Medulla oblongata (tissue), 1 donor: ENCODE measurements around the gene KLHL3.

ENCODE experiments used
- DNase-seq: peaks from one replicate; pipeline ENCODE4 v3.0.0-alpha.2; 2015; ENCODE audit errors: extremely low spot score

The KLHL3 gene

DNA sequence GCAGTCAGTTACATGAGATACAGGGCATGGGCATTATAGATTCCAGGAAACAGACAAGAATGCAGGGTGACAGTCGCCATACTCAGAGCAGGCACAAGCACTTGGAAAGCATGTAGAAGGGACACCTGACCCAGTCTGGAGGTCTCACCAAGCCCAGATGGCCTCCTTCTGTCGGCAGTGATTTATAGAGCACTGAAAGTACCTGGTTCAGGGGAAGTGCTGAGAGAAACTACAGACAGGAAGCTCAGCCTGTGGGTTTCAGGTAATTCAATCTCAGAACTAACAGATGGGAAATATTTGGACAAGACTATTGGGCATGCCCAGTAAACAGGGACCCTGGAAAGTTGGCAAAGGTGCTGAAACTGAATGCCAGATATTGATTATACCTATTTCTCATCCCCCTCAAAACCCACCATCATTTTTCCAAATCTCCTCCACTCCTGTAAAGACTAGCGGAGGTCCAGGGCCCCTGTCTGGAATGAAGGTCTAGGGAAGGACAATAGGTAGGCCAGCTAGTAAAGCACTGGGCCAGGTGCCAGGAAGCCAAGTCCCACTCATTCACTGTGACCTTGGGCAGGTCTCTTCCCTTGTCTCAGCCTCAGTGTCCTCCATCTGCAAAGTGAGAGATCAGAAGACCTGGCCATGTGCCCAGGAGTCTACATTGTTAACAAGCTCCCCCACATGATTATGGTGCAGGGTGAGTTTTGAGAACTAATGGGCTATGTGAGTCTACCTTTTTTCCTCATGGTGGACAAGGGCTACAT is 26.9 kb downstream of the KLHL3 start:
- DNase-seq: no peak

DNA sequence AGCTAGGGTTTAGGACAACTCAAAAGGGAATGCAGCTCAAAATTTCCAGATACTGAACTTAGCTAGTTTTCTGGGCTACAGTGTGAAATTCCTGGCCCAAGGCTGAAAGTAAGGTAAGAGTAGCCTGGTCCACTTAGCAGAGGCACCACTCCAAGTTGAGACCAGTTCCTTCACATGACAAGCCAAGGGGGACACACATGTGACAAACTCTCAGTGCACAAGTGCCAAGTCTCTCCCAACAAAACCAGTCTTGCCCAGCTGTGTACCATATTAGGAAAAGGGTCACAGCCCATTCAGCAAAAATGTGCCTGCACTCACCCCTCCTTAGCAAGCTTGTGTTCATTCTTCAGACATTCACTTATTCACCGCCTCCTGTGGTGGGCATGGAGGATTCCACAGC is 27.8 kb downstream of the KLHL3 start:
- no peak for DNase-seq

DNA sequence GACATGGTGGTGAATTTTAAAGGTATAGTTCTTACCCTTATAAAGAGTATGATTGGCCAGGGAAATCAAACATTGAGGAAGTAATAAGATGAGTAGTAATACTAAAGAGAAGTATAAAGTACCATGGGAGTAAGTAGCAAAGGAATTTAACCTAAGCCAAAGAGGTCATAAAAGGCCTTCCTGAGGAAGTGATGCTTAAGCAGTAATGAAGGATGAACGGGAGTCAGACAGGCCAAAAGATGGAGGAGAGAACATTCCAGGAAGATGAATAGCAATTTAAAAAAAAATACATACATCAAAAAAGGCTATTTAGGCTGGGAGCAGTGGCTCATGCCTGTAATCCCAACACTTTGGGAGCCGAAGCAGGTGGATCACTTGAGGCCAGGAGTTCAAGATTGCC is 29.0 kb downstream of the KLHL3 start:
- DNase-seq: no peak

DNA sequence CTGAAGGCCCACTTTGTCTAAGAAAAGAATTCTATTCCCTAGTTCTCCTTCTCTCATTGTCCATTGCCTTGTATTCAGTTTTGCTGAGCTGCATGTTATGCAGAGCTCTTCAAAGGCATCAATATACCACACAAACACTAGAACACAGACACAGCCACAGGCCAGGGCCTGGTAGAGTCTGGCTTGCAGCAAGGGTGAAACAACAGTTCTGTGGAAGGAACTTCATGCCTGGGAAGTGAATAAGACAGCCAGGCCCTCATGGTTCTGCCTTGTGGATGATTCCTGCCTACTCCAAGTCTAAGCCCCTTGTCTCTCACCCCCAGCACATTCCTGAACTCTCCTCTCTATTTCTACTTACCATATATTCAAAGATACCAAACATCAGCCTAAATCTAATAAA is 30.8 kb downstream of the KLHL3 start:
- no peak for DNase-seq

DNA sequence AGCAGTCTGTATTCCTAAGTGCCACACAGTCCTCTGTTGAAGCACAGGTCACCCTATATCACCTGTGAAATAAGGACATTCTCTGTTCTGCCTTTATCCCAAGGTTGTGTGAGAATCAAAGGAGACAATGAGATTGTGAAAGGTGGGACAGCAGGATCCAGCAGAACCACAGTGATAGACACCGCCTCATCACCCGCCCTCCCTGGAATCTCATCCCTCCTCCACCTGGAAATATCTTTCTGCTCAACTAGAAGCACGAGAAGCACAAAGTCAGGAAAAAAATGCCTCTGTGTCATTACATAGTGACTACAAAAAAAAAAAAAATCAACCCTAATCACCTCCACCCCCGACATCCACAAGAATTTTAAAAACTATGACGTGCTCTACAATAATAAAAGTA is 32.3 kb downstream of the KLHL3 start:
- no peak for DNase-seq

DNA sequence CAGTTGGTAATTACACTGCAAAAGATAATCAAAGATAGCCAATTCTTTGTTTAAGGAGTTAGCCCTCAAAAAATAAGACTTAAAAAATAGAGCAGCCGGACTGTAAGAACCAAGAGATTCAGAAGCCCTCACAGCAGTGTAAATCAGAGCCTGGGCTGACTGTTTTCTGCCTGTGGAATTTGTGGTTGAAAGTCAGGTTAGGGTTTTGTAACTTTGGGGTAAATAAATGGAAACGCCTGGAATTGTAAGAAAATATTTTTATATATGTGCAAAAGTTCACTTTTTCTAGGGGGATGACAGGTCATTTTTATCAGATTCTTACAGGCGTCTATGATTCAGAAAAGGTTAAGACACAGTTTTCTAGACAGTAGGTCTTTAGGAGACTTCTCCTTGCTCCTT is 35.6 kb downstream of the KLHL3 start:
- no peak for DNase-seq

DNA sequence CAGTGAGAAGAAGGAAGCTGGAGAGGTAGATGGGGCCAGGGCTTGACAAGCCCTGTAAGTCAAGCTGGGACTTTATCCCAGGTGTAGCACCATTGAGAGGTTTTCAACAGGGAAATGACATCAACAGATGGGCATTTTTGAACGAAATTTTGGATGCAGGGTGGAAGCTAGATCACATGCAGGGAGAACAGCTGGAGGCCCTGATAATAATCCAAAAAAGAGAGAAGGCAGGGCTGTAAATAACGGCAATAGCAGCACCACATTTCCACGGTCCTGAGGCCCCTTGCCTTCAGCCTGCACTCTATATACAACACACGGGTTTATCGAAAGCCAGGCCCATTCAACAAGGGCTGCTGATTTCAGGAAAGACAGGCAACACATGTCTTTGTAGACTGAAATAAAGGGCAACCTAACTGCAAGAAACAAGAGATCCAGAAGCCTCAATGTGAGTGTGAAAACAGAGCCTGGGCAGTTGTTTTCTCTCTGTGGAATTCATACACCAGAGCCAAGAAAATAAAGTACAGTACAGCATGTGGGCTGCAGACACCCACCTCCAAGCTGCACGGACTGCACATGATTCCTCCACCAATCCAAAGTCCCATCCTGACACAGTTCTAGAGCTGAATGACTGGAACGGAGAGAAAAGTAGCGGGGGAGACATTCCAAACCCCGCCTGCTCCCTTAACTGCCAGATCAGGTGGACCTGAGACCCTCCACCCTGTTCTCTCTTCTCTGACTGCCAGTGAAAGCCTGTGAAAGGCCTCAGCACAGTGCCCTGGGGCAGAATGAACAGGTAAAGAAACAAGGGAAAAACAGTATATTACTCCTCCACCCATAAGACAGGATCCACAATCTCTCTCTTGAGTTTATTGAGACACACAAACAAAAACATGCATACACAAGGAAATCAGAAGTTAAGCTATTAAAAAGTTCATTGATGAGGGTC is 36.3 kb downstream of the KLHL3 start:
- DNase-seq: no peak

DNA sequence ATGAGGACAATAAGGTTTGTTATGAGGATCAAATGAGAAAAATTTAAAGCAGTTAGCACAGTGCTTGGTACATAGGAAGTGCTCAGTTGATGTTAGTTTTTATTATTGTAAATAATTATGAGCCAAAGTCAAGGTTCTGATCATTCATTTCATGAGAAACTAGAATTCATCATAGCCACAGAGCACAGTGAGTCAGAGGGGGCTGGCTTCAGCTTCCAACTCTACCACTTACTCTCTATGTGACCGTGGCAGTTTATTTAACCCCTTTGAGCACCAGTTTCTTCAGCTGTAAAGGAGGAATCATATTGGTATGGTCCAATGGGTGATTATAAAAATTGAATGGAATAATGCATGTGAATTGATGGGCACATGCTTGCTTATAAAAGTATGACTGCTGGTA is 39.4 kb downstream of the KLHL3 start:
- DNase-seq: no peak

DNA sequence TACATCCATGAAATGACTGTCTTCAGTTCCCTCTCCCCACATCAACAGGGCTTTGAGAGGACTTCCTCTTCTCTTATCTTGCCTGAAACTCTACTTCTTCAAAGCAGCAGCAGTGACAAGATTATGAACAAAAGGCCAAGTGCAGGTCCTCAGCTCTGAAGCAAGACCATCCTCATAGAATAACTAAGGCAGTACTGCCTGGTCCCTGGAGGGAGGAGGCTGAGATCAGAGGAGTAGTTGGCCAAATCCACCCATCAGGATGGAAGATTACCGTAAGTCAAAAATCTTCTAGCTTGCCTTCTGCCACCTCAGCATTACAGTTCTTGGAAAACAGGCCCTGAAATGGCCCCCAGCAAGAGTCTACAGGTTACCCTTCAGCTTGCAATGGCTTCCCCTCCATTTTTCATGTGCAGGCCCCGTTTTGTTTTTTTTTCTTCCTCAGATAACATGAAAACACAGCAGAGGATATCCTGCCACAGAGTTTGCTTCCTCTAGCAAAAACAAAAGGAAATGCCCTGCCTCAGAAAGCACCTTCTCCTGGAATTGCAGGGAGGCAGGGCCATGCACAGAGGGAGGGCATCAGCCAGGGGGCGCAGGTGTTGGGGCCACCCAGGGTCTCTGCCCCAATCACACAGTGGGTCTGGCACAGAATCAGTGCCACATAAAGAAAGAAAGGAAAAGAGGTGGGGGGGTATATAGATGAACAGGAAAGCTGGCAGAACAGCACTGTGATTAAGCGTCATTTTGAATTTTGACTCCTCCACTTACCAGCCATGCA is 40.0 kb downstream of the KLHL3 start:
- DNase-seq: peak; percentile 27

DNA sequence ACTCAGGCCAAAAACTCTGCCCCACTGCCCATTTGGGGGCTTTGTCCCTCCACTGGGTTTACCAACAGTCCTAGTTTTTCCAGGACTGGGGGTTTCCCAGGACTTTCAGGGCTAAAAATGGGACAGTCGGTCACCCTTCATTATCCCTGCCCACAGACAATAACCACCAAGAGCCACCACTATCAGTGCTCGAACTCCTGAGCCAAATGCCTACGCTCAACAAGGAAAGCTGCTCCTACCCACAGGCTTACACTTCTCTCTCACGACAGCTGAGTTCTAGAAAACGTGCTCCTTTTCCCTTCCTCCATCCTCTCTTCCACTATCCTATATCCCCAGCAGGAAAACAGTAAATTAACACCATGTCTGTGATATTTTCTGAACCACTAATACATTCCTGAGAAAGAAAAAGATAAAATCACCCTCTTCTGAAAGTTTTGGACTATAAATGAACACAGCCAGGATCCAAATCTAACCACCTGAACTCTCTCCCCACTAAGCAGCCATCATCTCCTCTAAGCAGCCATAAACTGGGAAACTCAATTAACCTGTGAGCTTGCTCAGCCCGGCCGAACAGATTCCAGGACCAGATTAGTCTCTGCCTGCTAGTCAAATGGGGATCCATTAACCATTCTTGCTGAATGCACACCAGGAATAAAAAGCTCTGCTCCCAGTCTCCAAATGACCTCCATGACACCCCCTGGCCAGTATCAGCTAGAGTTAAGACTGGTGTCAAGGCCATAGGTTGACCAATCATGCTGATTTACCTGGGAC is 41.8 kb downstream of the KLHL3 start:
- DNase-seq: no peak

DNA sequence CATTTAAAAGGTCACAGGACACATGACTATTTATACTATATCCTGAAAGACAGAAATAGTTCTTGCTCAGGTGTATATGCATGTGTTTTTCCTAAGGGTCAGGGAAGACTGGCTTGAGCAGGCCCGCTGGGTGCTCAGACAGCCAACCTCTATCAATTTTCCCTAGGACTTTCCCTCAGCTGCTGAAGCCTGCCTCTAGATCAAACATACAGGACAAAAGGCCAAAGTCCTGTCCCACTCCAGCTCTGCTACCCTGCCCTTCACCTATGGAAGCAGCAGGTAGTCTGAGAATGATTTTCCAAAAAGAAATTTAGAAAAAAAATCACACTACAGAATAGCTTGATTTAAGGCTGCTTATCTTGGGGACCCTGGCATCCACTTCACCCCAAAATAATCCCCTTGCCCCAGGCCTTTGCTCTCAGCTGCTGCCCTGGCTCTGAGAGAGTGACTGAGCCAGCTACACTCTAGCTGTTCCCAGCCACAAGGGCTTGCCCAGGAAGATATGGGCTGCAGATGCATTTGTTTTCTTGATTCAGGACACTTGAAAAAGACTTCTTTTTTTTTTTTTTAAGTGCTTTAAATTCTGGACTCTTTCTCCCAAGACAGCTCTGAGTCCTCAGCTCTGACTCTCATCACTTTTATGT is 42.5 kb downstream of the KLHL3 start:
- DNase-seq: no peak

DNA sequence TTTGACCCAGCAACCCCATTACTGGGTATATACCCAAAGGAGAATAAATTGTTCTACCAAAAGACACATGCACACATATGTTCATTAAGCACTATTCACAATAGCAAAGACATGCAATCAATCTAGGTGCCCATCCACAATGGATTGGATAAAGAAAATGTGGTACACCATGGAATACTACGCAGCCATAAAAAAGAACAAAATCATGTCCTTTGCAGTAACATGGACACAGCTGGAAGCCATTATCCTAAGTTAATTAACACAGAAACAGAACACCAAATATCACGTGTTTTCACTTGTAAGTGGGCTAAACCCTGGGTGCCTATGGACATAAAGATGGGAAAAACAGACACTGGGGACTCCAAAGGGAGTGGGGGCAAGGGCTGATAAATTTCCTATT is 46.6 kb downstream of the KLHL3 start:
- DNase-seq: no peak

DNA sequence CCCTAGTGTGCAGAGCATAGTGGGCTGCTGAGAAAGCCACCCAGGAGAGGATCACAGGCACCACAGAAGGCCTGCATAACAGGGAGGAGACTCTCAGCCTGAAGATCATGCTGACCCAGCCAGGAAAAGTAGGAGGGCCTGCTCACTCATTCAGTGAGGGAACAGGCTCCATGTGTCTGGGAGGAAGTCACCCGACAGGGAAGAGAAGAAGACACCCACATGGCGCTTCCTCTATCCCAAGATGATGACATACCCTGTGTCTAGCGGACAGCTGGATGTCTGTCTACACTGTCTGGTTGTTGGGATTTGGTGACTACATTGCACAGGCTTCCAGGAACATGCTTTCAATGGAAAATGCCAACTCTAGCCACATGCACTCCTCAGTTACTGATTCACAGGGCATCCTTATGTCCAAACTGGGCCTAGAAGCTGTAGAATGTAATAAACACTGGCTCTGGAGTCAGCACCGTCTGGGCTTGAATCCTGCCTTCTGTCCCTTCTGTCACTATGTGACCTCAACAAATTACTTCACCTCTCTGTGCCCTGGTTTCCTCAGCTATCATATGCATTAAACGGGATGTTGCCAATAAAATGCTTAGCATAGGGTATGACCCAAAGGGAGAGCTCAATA is 47.6 kb downstream of the KLHL3 start:
- DNase-seq: no peak

DNA sequence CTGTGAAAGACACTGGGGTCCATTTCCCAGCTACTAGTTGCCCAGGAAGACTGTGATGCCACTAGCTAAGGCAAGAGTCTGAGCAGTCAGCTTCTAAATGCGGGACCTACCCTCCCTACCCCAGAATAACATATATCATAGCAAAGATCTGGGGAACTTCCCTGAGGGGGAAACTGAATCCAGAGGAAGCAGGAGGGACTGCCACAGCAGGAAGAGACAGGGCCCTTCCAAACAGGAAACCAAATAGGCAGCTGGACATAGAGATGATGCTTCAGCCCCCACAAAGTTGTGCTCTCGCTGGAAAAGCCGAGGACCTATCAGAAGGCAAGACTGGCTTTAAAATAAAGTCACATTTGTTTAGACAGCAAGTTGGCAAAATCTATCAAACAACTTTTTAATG is 51.1 kb downstream of the KLHL3 start:
- no peak for DNase-seq

DNA sequence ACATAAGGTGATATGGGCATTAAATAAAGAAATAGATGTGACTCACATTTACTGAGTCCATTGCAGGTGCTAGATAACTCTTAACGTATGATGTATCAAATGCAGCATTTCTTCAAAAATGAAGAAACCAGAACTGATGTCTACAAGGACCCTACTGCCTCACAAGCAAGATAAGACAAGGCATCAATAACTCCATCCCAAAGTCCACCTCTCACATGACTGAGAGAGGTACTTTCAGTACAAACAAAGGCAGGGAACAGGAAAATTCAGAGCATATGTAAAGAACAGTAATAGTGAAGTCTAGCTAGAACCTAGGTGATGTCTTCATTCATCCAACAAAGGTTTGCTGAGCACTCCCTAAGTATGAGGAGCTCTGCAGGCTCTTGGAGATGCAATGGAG is 54.7 kb downstream of the KLHL3 start:
- DNase-seq: no peak

DNA sequence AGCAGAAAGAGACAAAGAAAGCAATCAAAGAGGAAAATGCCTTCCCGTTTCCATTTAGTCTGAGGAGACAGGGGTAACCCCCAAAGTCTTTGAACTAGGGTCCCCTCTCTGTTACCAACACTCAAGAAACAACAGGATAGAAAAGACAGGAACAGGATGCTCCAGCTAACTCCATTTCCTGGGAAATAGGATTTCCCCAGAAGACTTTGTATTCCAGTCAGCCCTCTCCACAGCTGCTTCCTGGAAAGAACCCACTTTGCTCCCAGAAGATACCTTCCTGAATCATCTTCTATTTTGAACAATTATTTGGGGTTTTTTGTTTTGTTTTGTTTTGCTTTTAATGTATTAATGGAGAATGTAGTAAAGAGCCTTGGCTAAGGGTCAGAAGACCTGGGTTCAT is 56.0 kb downstream of the KLHL3 start:
- no peak for DNase-seq

DNA sequence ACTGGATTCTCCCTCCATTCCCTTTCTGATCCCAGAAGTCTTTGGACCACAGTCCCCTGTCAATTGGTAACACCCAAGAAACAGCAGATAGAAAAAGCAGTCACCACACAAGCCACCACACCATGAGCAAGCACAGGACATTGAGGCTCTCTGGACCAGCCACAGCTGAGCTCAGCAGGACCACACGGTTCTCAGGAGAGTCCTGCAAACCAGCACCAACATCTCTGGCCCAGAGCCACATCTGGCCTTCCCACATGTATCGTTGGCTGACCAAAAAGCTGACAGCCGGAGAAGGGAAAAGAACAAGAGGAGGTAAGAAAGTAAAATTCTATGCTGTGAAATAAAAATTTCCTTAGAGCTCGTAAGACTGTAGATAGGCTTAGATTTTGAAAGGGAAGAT is 56.7 kb downstream of the KLHL3 start:
- no peak for DNase-seq

DNA sequence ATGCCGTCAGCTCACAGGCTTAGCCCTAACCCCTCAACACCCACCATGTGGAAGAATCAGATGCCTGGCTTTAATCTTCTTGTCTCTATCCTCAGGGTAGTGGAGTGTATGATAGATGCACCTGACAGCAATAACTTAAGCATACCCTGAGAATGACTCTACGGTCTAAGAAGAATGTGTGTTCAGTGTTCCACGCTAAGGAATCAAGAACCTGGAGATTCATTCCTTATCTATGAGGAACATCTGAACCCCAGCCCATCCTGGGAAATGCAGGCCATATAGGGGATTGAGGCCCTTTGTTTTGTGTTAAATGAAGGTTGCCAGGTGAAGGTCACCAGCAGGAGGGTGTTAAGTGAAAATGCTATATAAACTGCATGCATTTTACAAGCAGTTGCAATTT is 63.0 kb downstream of the KLHL3 start:
- no peak for DNase-seq

DNA sequence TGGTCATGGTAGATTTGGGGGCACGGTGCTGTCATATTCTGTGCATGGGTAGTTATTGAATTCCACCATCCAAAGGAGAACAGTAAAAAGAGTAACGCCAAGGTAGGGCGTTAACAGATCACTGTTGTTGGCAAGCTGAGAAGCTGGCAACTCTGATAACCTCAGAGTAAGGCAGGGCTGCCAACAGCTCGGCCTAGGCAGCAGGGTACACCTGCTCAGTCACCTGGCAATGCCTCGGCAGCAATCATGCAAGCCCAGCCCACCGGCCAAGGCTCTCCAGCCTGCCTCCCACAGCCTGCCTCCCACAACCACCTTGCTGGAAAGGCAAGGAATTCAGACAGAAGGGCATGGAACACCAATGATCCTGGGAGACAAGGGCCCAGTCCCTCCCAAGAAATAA is 63.9 kb downstream of the KLHL3 start:
- DNase-seq: no peak

DNA sequence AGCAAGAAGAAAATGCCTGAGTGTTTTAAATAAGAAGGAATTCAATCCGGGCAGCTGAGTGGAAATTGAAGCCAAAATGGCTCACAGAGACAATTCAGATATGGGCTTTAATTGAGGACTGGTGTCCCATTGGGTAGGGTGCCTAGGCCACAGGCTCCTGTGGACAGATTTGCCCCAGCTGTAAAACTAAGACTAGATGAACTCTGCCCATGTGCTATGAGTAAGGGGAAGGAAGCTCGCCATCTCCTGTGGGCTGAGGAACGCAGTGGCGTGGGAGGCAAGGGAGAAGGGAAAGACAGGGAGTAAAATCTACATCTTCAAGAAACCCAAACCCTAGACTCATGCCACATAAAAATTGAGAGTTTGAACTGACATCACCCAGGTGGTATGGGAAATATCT is 66.1 kb downstream of the KLHL3 start:
- DNase-seq: no peak

DNA sequence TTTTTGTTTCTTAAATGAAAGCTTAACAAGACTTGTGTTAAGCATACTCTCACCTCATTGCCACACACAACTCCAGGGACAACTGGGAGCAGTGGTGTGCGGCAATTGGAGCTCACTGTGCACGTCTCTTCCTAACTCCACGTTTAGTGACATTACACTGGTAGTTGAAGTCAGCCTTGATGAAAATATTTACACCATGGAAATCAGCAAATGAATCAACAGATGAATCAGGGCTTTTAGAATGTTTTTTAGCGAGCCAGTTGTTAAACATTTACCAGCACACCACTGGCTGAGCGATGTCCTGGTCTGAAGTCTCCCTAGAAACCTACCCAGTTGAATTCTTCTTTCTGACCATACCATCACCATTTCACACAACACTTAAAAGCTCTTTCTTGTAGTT is 67.3 kb downstream of the KLHL3 start:
- DNase-seq: no peak
